Measurements from ENCODE around the gene DNAH14.

Gene DNAH14

DNA sequence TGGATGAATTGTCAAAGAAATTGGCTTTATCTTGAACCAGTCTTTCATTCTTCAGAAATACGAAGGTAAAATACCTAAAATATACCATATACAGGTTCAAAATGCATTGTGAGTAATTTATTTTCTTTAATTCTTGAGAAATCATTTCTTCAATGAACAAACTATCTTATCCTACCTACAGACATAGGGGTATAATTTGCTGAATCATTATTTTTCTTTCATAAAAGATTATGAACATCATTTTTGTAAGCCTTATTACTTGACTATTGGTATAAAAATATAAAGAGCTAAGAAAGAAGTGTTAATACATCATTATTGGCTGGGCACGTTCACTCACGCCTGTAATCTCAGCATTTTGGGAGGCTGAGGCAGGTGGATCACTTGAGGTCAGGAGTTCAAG is 167.7 kb downstream of the DNAH14 start:
- no peaks in the 10 kb centered on the region for H3K27me3 ChIP-seq (ENCODE audit: control insufficient read depth, insufficient read depth, low read length)
- H3K36me3 ChIP-seq (ENCODE audit: control insufficient read depth, insufficient read depth, low read length): no peaks in the 10 kb centered on the region
- H3K4me2 ChIP-seq (ENCODE audit: low read length): no peak overlapping the region
- no peak overlapping the region for H2AFZ ChIP-seq
- no peaks in the 10 kb centered on the region for H3K4me1 ChIP-seq
- no peak overlapping the region for H3K27ac ChIP-seq
- H3K9me3 ChIP-seq (ENCODE audit: control insufficient read depth, low read length): no peaks in the 10 kb centered on the region
- no peaks in the 10 kb centered on the region for H3K79me2 ChIP-seq
- H3K4me3 ChIP-seq (ENCODE audit: low read depth, low read length): no peak overlapping the region
- TF ChIP-seq, protein P1, sequence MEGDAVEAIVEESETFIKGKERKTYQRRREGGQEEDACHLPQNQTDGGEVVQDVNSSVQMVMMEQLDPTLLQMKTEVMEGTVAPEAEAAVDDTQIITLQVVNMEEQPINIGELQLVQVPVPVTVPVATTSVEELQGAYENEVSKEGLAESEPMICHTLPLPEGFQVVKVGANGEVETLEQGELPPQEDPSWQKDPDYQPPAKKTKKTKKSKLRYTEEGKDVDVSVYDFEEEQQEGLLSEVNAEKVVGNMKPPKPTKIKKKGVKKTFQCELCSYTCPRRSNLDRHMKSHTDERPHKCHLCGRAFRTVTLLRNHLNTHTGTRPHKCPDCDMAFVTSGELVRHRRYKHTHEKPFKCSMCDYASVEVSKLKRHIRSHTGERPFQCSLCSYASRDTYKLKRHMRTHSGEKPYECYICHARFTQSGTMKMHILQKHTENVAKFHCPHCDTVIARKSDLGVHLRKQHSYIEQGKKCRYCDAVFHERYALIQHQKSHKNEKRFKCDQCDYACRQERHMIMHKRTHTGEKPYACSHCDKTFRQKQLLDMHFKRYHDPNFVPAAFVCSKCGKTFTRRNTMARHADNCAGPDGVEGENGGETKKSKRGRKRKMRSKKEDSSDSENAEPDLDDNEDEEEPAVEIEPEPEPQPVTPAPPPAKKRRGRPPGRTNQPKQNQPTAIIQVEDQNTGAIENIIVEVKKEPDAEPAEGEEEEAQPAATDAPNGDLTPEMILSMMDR (IDR thresholded peaks at IDR 0.05): no peak
- H3K9ac ChIP-seq: no peak overlapping the region

DNA sequence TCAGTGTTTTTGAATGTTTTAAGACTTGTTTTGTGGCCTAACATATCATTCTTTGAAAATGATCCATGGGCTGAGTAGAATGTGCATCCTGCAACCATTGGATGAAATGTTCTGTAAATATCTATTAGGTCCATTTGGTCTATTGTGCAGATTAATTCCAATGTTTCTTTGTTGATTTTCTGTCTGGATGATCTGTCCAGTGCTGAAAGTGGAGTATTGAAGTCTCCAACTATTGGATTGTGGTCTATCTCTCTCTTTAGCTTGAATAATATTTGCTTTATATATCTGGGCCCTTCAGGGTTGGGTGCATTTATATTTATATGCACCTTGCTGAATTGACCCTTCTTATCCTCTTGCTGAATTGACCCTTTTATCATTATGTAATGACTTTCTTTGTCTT is 181.5 kb downstream of the DNAH14 start:
- H3K4me3 ChIP-seq (ENCODE audit: low read depth, low read length): no peak overlapping the region
- H3K4me1 ChIP-seq: no peaks in the 10 kb centered on the region
- H2AFZ ChIP-seq: no peak overlapping the region
- H3K79me2 ChIP-seq: no peaks in the 10 kb centered on the region
- H3K9me3 ChIP-seq (ENCODE audit: control insufficient read depth, low read length): no peaks in the 10 kb centered on the region
- H3K27ac ChIP-seq: no peak overlapping the region
- no peaks in the 10 kb centered on the region for H3K36me3 ChIP-seq (ENCODE audit: control insufficient read depth, insufficient read depth, low read length)
- TF ChIP-seq, protein P1 (IDR thresholded peaks at IDR 0.05): no peak
- H3K4me2 ChIP-seq (ENCODE audit: low read length): no peak overlapping the region
- H3K9ac ChIP-seq: no peak overlapping the region
- H3K27me3 ChIP-seq (ENCODE audit: control insufficient read depth, insufficient read depth, low read length): no peaks in the 10 kb centered on the region

DNA sequence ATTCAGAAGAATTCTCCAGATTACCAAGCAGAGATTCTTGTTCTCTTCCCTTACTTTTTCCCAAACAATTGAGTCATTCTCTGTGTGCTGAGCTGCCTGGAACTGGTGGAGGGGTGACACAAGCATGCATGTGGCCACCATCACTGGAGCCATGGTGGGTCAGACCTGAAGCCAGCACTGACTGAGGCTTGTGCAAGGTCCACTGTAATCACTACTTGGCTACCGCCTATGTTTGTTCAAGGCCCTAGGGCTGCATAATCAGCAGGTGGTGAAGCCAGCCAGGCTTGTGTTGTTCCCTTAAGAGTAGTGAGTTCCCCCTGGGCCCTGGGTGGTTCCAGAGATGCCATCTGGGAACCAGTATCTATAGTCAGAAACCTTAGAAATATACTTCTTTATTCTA is 183.8 kb downstream of the DNAH14 start:
- Histone ChIP-seq H2AFZ (no peak overlapping the region), H3K4me2 (ENCODE audit: low read length) (no peak overlapping the region), H3K9ac (no peak overlapping the region), H3K36me3 (ENCODE audit: control insufficient read depth, insufficient read depth, low read length) (no peaks in the 10 kb centered on the region), H3K27ac (no peak overlapping the region), H3K9me3 (ENCODE audit: control insufficient read depth, low read length) (no peaks in the 10 kb centered on the region), H3K79me2 (no peaks in the 10 kb centered on the region), H3K27me3 (ENCODE audit: control insufficient read depth, insufficient read depth, low read length) (no peaks in the 10 kb centered on the region), H3K4me3 (ENCODE audit: low read depth, low read length) (no peak overlapping the region), H3K4me1 (no peaks in the 10 kb centered on the region)
- TF ChIP-seq, protein P1 (IDR thresholded peaks at IDR 0.05): no peak

DNA sequence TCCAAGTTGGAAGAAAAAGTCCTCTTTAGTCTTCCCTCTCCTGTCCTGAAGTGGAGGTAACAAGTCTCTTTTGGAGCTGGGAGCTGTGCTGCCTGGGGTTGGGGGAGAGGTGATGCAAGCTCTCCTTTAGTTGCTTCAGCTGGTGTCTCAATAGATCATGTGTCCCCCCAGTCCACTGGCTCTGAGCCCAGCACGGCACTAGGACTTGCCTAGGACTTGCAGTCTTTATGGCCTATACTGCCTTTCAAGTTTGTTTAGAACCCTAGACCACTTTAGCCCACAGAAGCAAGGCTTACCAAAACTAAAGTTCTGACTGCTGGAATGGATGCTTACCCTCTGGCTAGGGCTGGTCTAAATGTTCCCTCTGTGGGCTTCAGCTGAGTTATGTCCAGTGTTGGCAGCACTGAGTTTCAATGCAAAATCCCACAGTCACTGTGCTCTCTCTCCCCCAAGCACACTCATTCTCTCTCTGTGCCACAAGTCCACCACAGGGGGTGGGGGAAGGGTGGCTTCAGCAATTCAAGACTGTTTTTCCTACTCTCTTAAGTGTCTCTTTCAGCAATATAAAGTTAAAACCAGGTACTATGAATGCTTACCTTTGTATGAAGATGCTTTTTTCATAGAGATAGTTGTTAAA is 185.0 kb downstream of the DNAH14 start:
- Histone ChIP-seq H3K4me2 (ENCODE audit: low read length) (no peak overlapping the region), H3K4me1 (no peaks in the 10 kb centered on the region), H2AFZ (no peak overlapping the region), H3K79me2 (no peaks in the 10 kb centered on the region), H3K27ac (no peak overlapping the region), H3K4me3 (ENCODE audit: low read depth, low read length) (no peak overlapping the region), H3K27me3 (ENCODE audit: control insufficient read depth, insufficient read depth, low read length) (no peaks in the 10 kb centered on the region), H3K36me3 (ENCODE audit: control insufficient read depth, insufficient read depth, low read length) (no peaks in the 10 kb centered on the region), H3K9me3 (ENCODE audit: control insufficient read depth, low read length) (no peaks in the 10 kb centered on the region), H3K9ac (no peak overlapping the region)
- TF ChIP-seq, protein P1 (IDR thresholded peaks at IDR 0.05): no peak

DNA sequence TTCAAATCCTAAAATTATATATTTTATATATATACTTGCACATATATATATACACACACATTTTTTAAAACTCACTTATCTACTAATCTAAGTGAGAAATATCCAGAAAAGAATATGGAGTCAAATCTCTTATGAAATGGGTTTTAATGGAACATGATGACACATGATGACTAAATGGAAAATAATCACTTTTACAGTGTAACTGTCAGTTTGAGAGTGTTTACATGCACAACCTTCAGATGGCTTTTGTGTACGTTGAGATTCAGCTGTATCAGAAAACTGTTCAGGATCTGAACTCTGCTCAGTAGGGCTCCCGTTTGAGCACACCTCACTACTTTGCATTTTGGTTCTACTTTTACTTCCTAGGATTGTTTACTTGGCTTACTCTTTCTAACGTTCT is 189.8 kb downstream of the DNAH14 start:
- Histone ChIP-seq H3K27me3 (ENCODE audit: control insufficient read depth, insufficient read depth, low read length) (no peaks in the 10 kb centered on the region), H3K4me1 (no peaks in the 10 kb centered on the region), H3K4me3 (ENCODE audit: low read depth, low read length) (no peak overlapping the region), H3K9ac (no peak overlapping the region), H3K36me3 (ENCODE audit: control insufficient read depth, insufficient read depth, low read length) (no peaks in the 10 kb centered on the region), H3K27ac (no peak overlapping the region), H3K79me2 (no peaks in the 10 kb centered on the region), H3K4me2 (ENCODE audit: low read length) (no peak overlapping the region), H2AFZ (no peak overlapping the region), H3K9me3 (ENCODE audit: control insufficient read depth, low read length) (no peaks in the 10 kb centered on the region)
- TF ChIP-seq, protein P1 (IDR thresholded peaks at IDR 0.05): no peak
